Endothelial cell of umbilical vein (primary cell): ENCODE results near the gene PRKCZ. TPM values are rescaled to one million over a fixed set of nuclear protein-coding genes. Genes with fewer than 3 reads are reported as not detected.

Experiments
- BruUV-seq: library from RNA; stranded (reverse); fragments of 400-500 nt; replicated peaks from 2 replicates; lab custom pipeline; 2021; lab: Mats Ljungman, UMichigan
- CTCF ChIA-PET: fragments of 300-600, 350-600 bp; sonication (Branson Sonifier 250); formaldehyde crosslinking; loops from one replicate; lab custom pipeline; 2021; ENCODE audit warnings: antibody characterized with exemption, inconsistent platforms; lab: Charles Lee
- POLR2A ChIA-PET: fragments of 300-600, 350-600 bp; sonication (Branson Sonifier 250); formaldehyde crosslinking; loops from one replicate; lab custom pipeline; 2021; ENCODE audit warnings: antibody characterized with exemption, inconsistent platforms; lab: Charles Lee
- DNase-seq: peaks from one replicate; pipeline ENCODE4 v3.0.0-alpha.2; 2011; ENCODE audit warnings: low read depth, low spot score
- FAIRE-seq: peaks from 2 replicates; lab custom pipeline; 2011; peaks lifted over from hg19 to GRCh38; lab: Jason Lieb, UNC
- H2AFZ ChIP-seq: 2 replicates; pipeline ENCODE4 v1.6.0; 2012; ENCODE audit warnings: low read depth, low read length, control low read depth, inconsistent platforms
- H3K27ac ChIP-seq: 2 replicates; pipeline ENCODE4 v1.5.1; 2011; ENCODE audit warnings: low read depth, mild to moderate bottlenecking, control low read depth, low read length, moderate library complexity; ENCODE audit not compliant: insufficient read depth
- H3K27me3 ChIP-seq, 2 experiments: 2 replicates each; pipeline versions ENCODE4 v1.6.0 to v1.6.1; 2011; ENCODE audit warnings: low read length in 2 of 2, mixed read lengths in 1 of 2; ENCODE audit not compliant: control insufficient read depth in 2 of 2, insufficient read depth in 2 of 2
- H3K36me3 ChIP-seq, 2 experiments: 2 replicates in 1 of 2; 3 replicates in 1 of 2; pipeline ENCODE4 v1.5.1; 2011; ENCODE audit warnings: low read length in 2 of 2, mild to moderate bottlenecking in 1 of 2, moderate library complexity in 1 of 2; ENCODE audit not compliant: control insufficient read depth in 2 of 2, insufficient read depth in 2 of 2; ENCODE audit errors: extremely low read depth in 1 of 2
- H3K4me1 ChIP-seq: 3 replicates; pipeline ENCODE4 v1.5.1; 2011; ENCODE audit warnings: mild to moderate bottlenecking, low read length; ENCODE audit not compliant: control insufficient read depth, insufficient read depth; ENCODE audit errors: extremely low read depth
- H3K4me2 ChIP-seq: 2 replicates; pipeline ENCODE4 v1.6.1; 2011; ENCODE audit warnings: low read length, control low read depth, mixed read lengths; ENCODE audit not compliant: insufficient read depth
- H3K4me3 ChIP-seq, 3 experiments: fragments of 200-600 bp in 1 of 3; sonication (generic), shearing (Covaris generic) in 1 of 3; replicated peaks in 1 of 3; 2 replicates each; pipeline ENCODE4 v1.5.1; 2011 to 2016; ENCODE audit warnings: control low read depth in 3 of 3, low read length in 3 of 3, mild to moderate bottlenecking in 2 of 3, inconsistent platforms in 1 of 3, low read depth in 1 of 3, moderate library complexity in 1 of 3; ENCODE audit not compliant: insufficient read depth in 1 of 3
- H3K79me2 ChIP-seq: 2 replicates; pipeline ENCODE4 v1.6.0; 2012; ENCODE audit warnings: low read length, inconsistent platforms; ENCODE audit not compliant: control insufficient read depth, insufficient read depth
- H3K9ac ChIP-seq: replicated peaks from 2 replicates; pipeline ENCODE3; 2011; ENCODE audit warnings: low read length, control low read depth; ENCODE audit not compliant: insufficient read depth; ENCODE audit errors: extremely low read depth
- H3K9me1 ChIP-seq: replicated peaks from 3 replicates; pipeline ENCODE4 v1.6.0; 2011; ENCODE audit warnings: mild to moderate bottlenecking, low read length; ENCODE audit not compliant: control insufficient read depth, insufficient read depth; ENCODE audit errors: extremely low read depth
- H3K9me3 ChIP-seq: replicated peaks from 2 replicates; pipeline ENCODE4 v1.5.1; 2012; ENCODE audit warnings: low read length, inconsistent platforms; ENCODE audit not compliant: control insufficient read depth, insufficient read depth
- H4K20me1 ChIP-seq: replicated peaks from 2 replicates; pipeline ENCODE3; 2011; ENCODE audit warnings: mild to moderate bottlenecking, low read length; ENCODE audit not compliant: control insufficient read depth, insufficient read depth; ENCODE audit errors: extremely low read depth
- CTCF ChIP-seq, 2 donors: IDR thresholded peaks; 1 replicate in 1 of 2; 2 replicates in 1 of 2; pipeline ENCODE4 v1.5.1; 2011; ENCODE audit warnings: low read length in 2 of 2, mild to moderate bottlenecking in 2 of 2, moderate library complexity in 2 of 2, control low read depth in 1 of 2, inconsistent platforms in 1 of 2, low read depth in 1 of 2; ENCODE audit not compliant: insufficient read depth in 1 of 2; ENCODE audit errors: extremely low read depth in 1 of 2
- EZH2 ChIP-seq: IDR thresholded peaks from 2 replicates; pipeline ENCODE4 v1.6.1; 2012; ENCODE audit warnings: borderline replicate concordance, low read depth, mild to moderate bottlenecking, moderate library complexity, low read length, inconsistent platforms; ENCODE audit not compliant: severe bottlenecking
- FOS ChIP-seq: IDR thresholded peaks from 2 replicates; pipeline ENCODE4 v1.6.1; 2011; ENCODE audit warnings: mild to moderate bottlenecking, low read length, moderate library complexity, borderline replicate concordance; ENCODE audit not compliant: insufficient read depth
- GATA2 ChIP-seq: IDR thresholded peaks from 2 replicates; pipeline ENCODE4 v1.7.0; 2011; ENCODE audit warnings: low read depth, mild to moderate bottlenecking, moderate library complexity, mixed read lengths, low read length; ENCODE audit not compliant: insufficient read length, insufficient read depth
- JUN ChIP-seq: IDR thresholded peaks from 2 replicates; pipeline ENCODE4 v1.6.1; 2011; ENCODE audit warnings: borderline replicate concordance, low read depth; ENCODE audit not compliant: insufficient read length, insufficient read depth
- MAX ChIP-seq: IDR thresholded peaks from 2 replicates; pipeline ENCODE4 v1.6.1; 2011; ENCODE audit not compliant: insufficient read depth, insufficient read length
- MYC ChIP-seq: IDR thresholded peaks from one replicate; pipeline ENCODE4 v1.6.1; 2011; ENCODE audit warnings: mild to moderate bottlenecking, low read depth, low read length
- POLR2A ChIP-seq: IDR thresholded peaks from 2 replicates; pipeline ENCODE4 v1.6.1; 2012; ENCODE audit warnings: low read depth, mild to moderate bottlenecking, control low read depth, low read length
- POLR2AphosphoS5 ChIP-seq: IDR thresholded peaks from 2 replicates; pipeline ENCODE4 v1.6.1; 2012; ENCODE audit warnings: low read depth, mild to moderate bottlenecking, control low read depth, low read length, moderate library complexity; ENCODE audit not compliant: insufficient read depth
- dilution Hi-C: fragments of 300-500 bp; cut with MboI; formaldehyde crosslinking; loops from one replicate; pipeline ENCODE4 v1.15.0; 2019; ENCODE audit warnings: low sequenced_read_pairs; ENCODE audit not compliant: extremely low pct_ligation_motif_present
- intact Hi-C: fragments of 100-400 bp; cut with micrococcal nuclease; formaldehyde crosslinking; loops from one replicate; pipeline ENCODE4 v1.10.0; 2022
- polyA plus RNA-seq, 4 experiments: library from polyadenylated mRNA; depleted of rRNA in 3 of 4; stranded (reverse) in 3 of 4; unstranded in 1 of 4; fragments of >200 nt; gene quantifications; 2 replicates each; pipeline versions ENCODE4 v1.2.1 to v1.2.3, GENCODE V29; 2011 to 2012; ENCODE audit warnings: missing spikeins in 1 of 4
- total RNA-seq: library from RNA; stranded (reverse); gene quantifications from 2 replicates; pipeline ENCODE4 v1.2.3, GENCODE V29; 2021

Gene PRKCZ
- total and polyA plus RNA-seq, 2 donors (not counting 3 experiments of a cell fraction or from before 2014, with no cell fraction given) = 0.22 to 1.7 TPM

DNA sequence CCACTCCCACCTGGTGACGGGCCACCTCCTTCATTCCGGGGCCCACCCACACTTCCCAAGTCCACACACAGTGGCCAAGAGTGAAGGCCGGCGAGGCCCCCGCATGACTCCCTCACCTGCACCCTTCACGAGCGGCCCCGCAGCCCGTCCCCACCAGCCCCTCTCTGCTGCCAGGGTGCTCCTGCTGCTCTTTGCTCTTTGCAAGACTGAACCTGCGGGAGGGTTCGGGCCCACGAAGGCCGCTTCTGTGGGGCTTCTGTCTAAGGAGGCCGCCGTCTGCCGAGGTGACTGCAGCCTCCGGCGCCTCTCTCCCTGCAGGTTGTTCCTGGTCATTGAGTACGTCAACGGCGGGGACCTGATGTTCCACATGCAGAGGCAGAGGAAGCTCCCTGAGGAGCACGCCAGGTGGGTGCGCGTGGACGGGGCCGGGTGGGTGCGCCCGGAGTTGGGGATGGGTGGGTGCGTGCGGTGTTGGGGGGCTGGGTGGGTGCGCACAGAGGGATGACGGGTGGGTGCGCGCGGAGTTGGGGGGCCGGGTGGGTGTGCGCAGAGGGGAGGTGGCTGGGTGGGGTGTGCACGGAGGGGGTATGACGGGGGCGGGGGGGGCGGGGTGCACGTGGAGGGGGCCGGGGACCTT, 119.1 kb downstream of the PRKCZ start:
- Histone ChIP-seq H3K4me1 (no peaks in the 10 kb centered on the region), H2AFZ (no peak overlapping the region), H3K79me2 (no peaks in the 10 kb centered on the region), H3K27ac (no peak overlapping the region), H4K20me1 (no peaks in the 10 kb centered on the region), H3K27me3 (no peaks in the 10 kb centered on the region), H3K9me3 (no peaks in the 10 kb centered on the region), H3K4me2 (no peak overlapping the region), H3K9ac (no peak overlapping the region), H3K9me1 (no peaks in the 10 kb centered on the region), H3K36me3 (no peaks in the 10 kb centered on the region), H3K4me3 (no peak overlapping the region)
- BruUV-seq = no TSS peak
- DNase-seq (no peak), FAIRE-seq (no peak)
- dilution Hi-C loops = no loop called here
- CTCF ChIA-PET = no interaction called here
- no peak for TF ChIP-seq MYC
- no peak for TF ChIP-seq FOS
- TF ChIP-seq JUN = no peak
- no peak for TF ChIP-seq GATA2
- no peak for TF ChIP-seq EZH2
- no peak for TF ChIP-seq CTCF (IDR thresholded peaks at IDR 0.05; ENCODE audit: extremely low read depth in 1 of 2, insufficient read depth in 1 of 2, low read depth in 1 of 2, low read length in 2 of 2)
- TF ChIP-seq MAX = no peak
- no peak for TF ChIP-seq POLR2A
- no peak for TF ChIP-seq POLR2AphosphoS5
- POLR2A ChIA-PET = no interaction called here
- intact Hi-C loops = no loop called here
